HG03175 (cell line): Measurements from ENCODE around the gene PRXL2A.
"Not testable (repeated sequence)": the region's sequence is repeated elsewhere in the genome, so short reads cannot be mapped to it uniquely, and the experiment has no call there.

Source experiments
- ATAC-seq: cut with Tn5 transposase; IDR thresholded peaks from one replicate; pipeline ENCODE4 v1.9.1; 2021; ENCODE audit warnings: mild to moderate bottlenecking, moderate library complexity; ENCODE audit not compliant: unreplicated experiment

Gene PRXL2A

DNA sequence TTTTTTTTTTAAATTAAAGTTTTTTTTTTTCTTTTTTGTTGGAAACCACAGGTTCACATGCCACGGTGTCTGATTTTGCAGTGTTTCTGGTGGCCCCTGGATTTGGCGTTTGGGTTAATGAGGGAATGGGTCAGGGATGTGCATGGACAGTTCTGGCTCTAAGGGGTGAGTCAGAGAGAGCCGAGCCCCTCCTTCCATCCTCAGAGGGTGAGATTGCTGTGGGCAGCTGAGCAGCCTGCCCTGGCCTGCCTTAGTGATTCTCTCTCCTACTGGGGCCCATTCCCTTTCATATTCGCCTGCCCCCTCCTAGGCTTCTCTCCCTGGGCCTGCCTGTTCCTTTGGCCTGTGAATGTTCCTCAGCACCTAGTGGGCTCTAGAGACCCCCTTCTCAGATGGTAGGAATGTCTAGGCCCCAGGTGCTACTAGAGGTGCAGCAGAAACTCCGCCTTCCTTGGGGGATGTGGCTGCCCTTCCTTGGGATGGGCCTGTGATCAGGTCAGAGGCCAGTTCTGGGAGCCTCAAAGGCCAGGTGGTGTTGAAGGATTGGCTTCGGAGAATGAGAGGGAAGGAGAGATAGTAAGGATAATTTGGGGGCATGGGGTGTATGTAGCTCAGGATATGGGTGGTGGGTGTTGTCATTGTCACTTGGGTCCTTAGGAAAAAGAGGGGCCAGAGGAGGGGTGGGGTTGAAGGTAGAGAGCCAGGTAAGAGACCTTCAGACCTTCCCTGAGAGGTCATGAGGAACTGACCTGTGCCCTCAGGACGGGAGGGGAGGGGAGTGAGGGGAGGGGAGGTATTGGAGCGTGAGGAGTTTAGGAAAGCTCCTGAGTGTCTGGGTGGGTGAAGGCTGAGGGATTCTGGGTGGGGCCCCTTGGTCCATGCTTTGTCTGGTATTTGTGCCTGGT is 65.6 kb downstream of the PRXL2A start:
- no peak for ATAC-seq

DNA sequence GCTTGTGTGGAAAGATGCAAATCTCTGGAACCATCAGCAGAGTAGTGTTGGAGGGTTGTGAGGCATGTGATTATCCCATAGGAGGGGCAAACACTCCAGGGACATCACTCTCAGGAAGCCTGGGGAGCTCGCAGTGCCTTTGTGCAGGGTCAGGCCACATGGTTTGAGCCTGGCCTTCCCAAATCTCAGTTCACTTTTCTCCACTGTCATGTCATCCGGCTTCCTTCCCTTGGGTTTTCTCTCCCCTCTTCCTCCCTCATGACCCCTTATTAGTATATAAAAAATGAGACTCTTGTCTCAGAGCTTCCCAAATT is 66.2 kb downstream of the PRXL2A start:
- ATAC-seq, result no peak

DNA sequence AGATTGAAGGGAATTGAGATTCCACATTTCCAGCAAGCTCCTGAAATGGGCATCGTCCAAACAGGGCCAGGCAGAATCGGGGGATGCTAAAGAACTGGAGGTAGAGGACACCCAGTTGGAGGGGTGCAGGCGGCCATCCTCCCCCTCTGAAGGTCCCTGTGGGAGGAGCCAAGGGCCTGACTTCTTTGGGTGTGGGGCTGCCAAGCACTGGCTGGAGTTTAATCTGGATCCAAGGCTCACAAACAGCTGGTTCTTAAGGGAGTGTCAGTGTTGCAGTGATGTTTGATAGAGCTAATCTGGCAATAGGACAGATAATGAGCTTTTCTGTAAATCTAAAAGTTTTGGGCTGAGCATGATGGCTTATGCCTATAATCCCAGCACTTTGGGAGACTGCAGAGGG is 66.6 kb downstream of the PRXL2A start:
- no peak for ATAC-seq

DNA sequence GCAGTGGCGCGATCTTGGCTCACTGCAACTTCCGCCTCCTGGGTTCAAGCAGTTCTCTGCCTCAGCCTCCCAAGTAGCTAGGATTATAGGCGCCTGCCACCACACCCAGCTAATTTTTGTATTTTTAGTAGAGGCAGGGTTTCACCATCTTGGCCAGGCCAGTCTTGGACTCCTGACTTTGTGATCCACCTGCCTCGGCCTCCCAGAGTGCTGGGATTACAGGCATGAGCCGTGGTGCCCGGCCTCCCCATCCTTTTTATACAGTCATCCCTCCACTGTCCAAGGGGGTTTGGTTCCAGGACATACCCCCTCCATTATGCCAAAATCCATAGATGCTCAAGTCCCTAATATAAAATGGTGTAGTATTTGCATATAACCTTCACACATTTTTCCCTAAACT is 67.3 kb downstream of the PRXL2A start:
- not testable (repeated sequence) for ATAC-seq

DNA sequence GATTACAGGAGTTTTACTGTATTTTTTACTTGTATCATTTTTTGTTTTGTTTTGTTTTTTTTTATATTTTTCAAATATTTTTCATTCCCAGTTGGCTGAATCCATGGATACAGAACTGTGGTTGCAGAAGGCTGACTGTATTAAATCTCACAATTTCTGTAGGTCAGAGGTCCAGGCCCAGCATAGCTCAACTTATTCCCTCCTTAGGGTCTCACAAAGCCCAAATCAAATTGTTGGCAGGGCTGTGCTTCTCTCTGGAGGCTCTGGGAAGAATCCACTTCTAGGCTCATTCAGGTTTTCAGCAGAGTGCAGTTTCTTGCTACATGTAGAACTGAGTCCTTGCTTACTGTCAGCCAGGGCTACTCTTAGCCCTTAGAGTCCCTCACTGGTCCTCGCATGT is 68.3 kb downstream of the PRXL2A start:
- no peak for ATAC-seq

DNA sequence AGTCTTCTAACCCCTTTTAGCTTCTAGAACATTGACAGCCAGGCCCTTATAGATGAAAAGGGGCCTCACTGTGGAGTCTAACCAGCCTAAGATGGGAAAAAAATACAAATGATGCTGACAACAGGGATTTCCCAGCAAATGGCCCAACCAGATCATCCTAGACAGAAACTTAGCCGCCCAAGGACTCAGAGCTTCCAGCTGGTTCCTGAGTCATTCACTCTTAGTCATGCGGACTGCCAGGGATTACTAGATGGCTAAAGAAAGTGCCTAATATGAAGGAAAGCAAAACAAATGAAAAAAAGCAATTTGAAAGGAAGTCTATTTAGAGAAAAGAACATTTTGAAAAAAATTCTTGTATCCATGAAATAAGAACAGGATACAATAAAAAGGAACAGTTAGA is 69.5 kb downstream of the PRXL2A start:
- ATAC-seq, result no peak

DNA sequence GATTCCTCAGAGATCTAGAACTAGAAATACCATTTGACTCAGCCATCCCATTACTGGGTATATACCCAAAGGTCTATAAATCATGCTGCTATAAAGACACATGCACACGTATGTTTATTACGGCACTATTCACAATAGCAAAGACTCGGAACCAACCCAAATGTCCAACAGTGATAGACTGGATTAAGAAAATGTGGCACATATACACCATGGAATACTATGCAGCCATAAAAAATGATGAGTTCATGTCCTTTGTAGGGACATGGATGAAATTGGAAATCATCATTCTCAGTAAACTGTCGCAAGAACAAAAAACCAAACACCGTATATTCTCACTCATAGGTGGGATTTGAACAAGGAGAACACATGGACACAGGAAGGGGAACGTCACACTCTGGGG is 72.0 kb downstream of the PRXL2A start:
- not testable (repeated sequence) for ATAC-seq

DNA sequence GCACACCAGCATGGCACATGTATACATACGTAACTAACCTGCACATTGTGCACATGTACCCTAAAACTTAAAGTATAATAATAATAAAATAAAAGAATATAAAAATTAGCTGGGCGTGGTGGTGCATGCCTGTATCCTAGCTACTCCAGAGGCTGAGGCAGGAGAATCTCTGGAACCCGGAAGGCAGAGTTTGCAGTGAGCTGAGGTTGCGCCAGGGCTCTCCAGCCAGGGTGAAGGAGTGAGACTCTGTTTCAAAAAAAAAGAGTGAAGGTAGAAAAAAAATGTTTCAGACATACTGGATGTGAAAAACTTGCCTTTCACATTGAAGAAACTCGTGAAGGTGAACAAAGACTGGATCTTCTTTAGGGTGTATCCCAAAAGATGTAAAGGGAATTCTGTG is 72.5 kb downstream of the PRXL2A start:
- no peak for ATAC-seq

DNA sequence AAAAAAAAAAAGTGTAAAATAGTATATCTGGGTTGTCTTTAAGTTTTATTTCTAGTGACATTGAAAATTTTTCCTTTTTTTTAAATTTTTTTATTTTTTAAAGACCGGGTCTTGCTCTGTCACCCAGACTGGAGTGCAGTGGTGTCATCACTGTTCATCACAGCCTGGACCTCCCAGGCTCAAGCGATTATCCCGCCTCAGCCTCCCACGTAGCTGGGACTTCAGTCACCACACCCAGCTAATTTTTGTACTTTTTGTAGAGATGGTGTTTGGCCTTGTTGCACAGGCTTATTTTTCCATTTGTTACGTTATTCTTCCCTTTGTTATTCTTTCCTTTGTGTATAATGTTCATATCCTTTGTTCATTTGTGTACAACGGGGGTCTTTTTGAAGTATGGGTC is 75.9 kb downstream of the PRXL2A start:
- no peak for ATAC-seq

DNA sequence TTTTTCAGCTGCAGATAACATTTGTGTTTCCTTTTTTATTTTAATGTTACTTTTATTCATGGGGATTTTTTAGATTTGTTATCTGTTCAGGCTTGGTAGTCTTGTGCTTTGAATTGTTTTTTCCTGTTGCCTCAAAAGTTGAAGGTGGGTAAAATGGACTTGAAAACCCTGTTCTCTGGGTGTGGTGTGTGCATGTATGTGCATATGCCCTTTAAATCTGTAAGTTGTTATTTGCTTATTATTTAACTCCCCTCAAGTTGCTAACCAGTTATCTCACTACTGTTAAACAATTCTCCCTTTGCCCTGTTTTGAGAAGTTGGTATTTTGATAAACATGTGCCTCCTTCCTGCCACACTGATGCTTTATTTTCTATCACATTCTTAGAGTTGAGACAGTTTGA is 76.3 kb downstream of the PRXL2A start:
- no peak for ATAC-seq

DNA sequence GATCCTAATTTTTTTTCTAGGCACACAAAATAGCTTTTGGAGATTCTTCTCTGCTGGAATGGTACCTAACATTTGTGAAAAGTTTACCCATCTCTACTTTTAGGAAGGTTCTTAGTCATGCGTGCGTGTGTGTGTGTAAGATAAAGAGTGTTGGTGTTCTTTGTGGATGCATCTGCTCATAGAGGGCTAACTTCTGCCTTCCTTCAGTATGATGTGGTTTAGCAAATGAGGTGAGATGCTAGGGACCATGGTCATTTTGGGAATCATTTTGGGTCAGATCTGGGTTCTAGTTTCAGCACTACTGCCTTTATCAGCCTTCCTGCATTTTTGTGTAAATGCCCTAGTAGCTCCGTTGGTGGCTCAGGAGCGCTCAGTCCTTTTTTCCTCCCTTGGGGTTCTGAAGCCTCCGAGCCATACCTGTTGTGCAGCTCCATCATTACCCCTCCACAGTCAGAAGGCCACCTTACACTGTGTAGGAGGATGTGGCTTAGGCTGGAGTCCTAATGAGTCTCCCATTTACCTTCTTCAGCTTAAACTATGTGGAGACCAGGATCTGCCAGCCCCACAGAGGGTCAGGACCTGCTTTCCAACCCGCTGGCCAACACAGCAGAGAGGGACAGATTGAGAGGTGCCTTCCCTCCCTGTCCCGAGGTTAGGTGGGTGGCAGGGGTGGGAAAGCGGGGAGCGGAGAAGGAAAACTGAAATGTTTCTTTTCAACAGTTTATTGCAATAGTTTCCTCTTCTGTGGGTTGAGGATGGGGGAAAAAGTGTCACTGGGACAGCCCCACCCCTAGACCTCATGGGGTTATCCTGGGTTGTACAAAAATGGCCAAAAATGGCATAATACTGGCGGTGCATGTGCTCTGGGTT is 77.0 kb downstream of the PRXL2A start:
- no peak for ATAC-seq

DNA sequence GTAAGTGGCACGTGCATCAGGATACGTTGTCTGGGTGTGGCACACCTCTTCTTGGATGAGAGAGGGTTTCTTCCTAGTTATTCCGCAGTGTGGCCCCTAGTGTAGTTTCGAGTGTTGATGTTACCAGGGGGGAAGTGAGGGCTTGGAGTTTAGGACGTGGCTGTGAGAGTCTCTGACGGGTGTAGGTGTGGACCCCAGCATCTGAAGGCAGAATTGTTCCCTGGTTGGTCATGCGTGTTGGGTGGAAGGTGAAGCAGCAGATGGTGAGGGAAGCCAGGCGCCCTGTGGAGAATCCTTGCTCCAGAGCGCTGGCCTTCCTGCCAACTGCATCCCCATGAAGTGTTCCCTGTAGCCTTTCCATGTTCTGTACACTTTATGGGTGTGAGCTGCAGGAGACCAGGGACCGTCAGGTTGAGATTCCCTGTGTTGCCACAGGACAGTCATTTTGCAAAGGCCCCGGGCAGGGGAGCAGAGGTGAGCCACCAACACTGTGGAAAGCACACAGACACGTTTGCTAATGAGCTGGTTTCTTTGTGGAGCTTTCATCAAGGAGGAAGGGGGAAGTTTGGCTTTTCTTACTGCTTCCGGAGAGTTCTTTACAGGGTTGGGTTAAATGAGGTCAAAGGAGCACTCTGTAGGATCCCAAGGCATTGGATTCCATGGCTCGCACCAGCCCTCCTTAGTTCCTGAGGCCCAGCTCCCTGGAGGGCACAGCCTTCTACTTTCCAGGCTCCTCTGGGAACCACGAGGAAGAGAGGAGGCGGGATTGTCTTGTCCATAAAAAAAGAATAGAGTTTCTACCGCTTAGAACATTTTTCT is 77.8 kb downstream of the PRXL2A start:
- no peak for ATAC-seq
